ENCODE data around the gene FYCO1. TPM values are rescaled to one million over a fixed set of nuclear protein-coding genes. Genes with fewer than 3 reads are reported as not detected.

FYCO1 gene
- total and polyA plus RNA-seq, 2 of the 13 experiments (the other 11 are each of a cell fraction or from before 2014, with no cell fraction given), result 2.7 to 4.2 TPM

DNA sequence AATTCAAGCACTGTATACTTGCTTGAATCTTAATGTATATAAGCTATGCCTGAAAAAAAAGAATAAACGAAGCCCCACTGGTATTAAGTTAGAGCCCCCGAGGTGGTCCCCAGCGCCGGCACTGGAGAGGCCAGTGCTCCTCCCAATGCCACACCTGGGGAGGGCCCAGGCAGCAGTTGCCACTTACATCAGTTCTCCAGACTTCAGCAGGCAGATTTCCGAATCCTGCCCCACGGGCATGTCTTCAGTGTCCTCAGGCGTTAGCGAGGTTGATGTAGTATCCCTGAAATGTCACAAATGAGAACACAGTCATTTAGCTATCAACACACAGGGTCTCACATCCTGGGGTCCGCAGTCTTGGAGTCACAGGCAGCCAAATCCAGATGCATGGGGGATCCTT is 59.4 kb downstream of the FYCO1 start:
- no peak overlapping the region for H3K4me3 ChIP-seq (replicated peaks in 1 of 3; ENCODE audit: insufficient read depth in 1 of 3, low read depth in 2 of 3, low read length in 3 of 3)
- no peak overlapping the region for H3K4me2 ChIP-seq (ENCODE audit: low read depth, low read length)
- CTCF ChIA-PET (ENCODE audit: low intra/inter-chr PET ratio, low total read pairs), result interaction anchor here (6.2 kb wide), 1 partner anchor 142 kb away, joined by 126 read pairs; no protein-coding TSS in a partner anchor
- H4K20me1 ChIP-seq (ENCODE audit: insufficient read depth, low read length), result no peaks in the 10 kb centered on the region
- H3K27ac ChIP-seq (ENCODE audit: extremely low read length, insufficient read depth, low read length), result no peak overlapping the region
- POLR2A ChIA-PET, result no interaction called here
- no peaks in the 10 kb centered on the region for H3K4me1 ChIP-seq (ENCODE audit: insufficient read depth, low read length)
- no peaks in the 10 kb centered on the region for H3K79me2 ChIP-seq (ENCODE audit: insufficient read depth, low read length)
- peaks cover 10 to 62% of the 10 kb centered on the region in 2 experiments for H3K36me3 ChIP-seq (replicated peaks in 1 of 2; ENCODE audit: control insufficient read depth in 1 of 2, insufficient read depth in 2 of 2, low read length in 2 of 2)
- H3K27me3 ChIP-seq (ENCODE audit: control insufficient read depth in 1 of 2, insufficient read depth in 2 of 2, low read length in 2 of 2), result no peaks in the 10 kb centered on the region
- intact Hi-C loops (cut with micrococcal nuclease; ENCODE audit: unreplicated experiment) (no loop called here), in situ Hi-C loops (cut with HindIII; ENCODE audit: extremely low pct_ligation_motif_present, low pct_unique_long_range_greater_than_20kb) (loop anchor here (5.0 kb wide), 1 partner anchor 141 kb away; no protein-coding TSS in a partner anchor)
- FAIRE-seq (no peak), ATAC-seq (no peak), DNase-seq (ENCODE audit: low spot score) (no peak)
- no peak overlapping the region for H2AFZ ChIP-seq (ENCODE audit: low read length)
- no peaks in the 10 kb centered on the region for H3K9me3 ChIP-seq (ENCODE audit: low read length)
- WGBS (ENCODE audit: low lambda C conversion rate), result 89% methylated on average over 8 of the region's 9 CpGs
- H3K9ac ChIP-seq (ENCODE audit: insufficient read depth, low read depth, low read length), result no peak overlapping the region
- no TSS peak for BruUV-seq (replicated peaks)
- TF ChIP-seq, protein P1, sequence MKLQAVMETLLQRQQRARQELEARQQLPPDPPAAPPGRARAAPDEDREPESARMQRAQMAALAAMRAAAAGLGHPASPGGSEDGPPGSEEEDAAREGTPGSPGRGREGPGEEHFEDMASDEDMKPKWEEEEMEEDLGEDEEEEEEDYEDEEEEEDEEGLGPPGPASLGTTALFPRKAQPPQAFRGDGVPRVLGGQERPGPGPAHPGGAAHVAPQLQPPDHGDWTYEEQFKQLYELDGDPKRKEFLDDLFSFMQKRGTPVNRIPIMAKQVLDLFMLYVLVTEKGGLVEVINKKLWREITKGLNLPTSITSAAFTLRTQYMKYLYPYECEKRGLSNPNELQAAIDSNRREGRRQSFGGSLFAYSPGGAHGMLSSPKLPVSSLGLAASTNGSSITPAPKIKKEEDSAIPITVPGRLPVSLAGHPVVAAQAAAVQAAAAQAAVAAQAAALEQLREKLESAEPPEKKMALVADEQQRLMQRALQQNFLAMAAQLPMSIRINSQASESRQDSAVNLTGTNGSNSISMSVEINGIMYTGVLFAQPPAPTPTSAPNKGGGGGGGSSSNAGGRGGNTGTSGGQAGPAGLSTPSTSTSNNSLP (IDR thresholded peaks at IDR 0.05; ENCODE audit: low read depth, low read length), result no peak
- TF ChIP-seq, protein P2, sequence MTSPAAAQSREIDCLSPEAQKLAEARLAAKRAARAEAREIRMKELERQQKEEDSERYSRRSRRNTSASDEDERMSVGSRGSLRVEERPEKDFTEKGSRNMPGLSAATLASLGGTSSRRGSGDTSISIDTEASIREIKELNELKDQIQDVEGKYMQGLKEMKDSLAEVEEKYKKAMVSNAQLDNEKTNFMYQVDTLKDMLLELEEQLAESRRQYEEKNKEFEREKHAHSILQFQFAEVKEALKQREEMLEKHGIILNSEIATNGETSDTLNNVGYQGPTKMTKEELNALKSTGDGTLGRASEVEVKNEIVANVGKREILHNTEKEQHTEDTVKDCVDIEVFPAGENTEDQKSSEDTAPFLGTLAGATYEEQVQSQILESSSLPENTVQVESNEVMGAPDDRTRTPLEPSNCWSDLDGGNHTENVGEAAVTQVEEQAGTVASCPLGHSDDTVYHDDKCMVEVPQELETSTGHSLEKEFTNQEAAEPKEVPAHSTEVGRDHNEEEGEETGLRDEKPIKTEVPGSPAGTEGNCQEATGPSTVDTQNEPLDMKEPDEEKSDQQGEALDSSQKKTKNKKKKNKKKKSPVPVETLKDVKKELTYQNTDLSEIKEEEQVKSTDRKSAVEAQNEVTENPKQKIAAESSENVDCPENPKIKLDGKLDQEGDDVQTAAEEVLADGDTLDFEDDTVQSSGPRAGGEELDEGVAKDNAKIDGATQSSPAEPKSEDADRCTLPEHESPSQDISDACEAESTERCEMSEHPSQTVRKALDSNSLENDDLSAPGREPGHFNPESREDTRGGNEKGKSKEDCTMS (CRISPR knock-in tag; conservative IDR thresholded peaks at IDR 0.05), result no peak
- TF ChIP-seq U2AF2 (IDR thresholded peaks at IDR 0.05; ENCODE audit: low read depth, low read length) (no peak), ELF3 (CRISPR knock-in tag; IDR thresholded peaks at IDR 0.05) (no peak), TARDBP (CRISPR knock-in tag; IDR thresholded peaks at IDR 0.05) (no peak), ZNF432 (CRISPR knock-in tag; IDR thresholded peaks at IDR 0.05; ENCODE audit: borderline replicate concordance) (no peak), EZH2 (conservative IDR thresholded peaks at IDR 0.05; ENCODE audit: low read depth, low read length) (no peak), TEAD2 (CRISPR knock-in tag; IDR thresholded peaks at IDR 0.05) (no peak), ZSCAN9 (CRISPR knock-in tag; IDR thresholded peaks at IDR 0.05; ENCODE audit: borderline replicate concordance) (no peak), KDM2A (CRISPR knock-in tag; IDR thresholded peaks at IDR 0.05; ENCODE audit: borderline replicate concordance, low read depth) (no peak), STAT5B (CRISPR knock-in tag; IDR thresholded peaks at IDR 0.05) (no peak), ZNF746 (CRISPR knock-in tag; IDR thresholded peaks at IDR 0.05) (no peak), ZNF850 (CRISPR knock-in tag; conservative IDR thresholded peaks at IDR 0.05) (no peak)
- TF ChIP-seq, protein P3, sequence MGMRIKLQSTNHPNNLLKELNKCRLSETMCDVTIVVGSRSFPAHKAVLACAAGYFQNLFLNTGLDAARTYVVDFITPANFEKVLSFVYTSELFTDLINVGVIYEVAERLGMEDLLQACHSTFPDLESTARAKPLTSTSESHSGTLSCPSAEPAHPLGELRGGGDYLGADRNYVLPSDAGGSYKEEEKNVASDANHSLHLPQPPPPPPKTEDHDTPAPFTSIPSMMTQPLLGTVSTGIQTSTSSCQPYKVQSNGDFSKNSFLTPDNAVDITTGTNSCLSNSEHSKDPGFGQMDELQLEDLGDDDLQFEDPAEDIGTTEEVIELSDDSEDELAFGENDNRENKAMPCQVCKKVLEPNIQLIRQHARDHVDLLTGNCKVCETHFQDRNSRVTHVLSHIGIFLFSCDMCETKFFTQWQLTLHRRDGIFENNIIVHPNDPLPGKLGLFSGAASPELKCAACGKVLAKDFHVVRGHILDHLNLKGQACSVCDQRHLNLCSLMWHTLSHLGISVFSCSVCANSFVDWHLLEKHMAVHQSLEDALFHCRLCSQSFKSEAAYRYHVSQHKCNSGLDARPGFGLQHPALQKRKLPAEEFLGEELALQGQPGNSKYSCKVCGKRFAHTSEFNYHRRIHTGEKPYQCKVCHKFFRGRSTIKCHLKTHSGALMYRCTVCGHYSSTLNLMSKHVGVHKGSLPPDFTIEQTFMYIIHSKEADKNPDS (CRISPR knock-in tag; IDR thresholded peaks at IDR 0.05), result no peak
- TF ChIP-seq, protein P4, sequence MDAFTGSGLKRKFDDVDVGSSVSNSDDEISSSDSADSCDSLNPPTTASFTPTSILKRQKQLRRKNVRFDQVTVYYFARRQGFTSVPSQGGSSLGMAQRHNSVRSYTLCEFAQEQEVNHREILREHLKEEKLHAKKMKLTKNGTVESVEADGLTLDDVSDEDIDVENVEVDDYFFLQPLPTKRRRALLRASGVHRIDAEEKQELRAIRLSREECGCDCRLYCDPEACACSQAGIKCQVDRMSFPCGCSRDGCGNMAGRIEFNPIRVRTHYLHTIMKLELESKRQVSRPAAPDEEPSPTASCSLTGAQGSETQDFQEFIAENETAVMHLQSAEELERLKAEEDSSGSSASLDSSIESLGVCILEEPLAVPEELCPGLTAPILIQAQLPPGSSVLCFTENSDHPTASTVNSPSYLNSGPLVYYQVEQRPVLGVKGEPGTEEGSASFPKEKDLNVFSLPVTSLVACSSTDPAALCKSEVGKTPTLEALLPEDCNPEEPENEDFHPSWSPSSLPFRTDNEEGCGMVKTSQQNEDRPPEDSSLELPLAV (CRISPR knock-in tag; conservative IDR thresholded peaks at IDR 0.05; ENCODE audit: low read depth), result no peak
- TF ChIP-seq, protein P5, sequence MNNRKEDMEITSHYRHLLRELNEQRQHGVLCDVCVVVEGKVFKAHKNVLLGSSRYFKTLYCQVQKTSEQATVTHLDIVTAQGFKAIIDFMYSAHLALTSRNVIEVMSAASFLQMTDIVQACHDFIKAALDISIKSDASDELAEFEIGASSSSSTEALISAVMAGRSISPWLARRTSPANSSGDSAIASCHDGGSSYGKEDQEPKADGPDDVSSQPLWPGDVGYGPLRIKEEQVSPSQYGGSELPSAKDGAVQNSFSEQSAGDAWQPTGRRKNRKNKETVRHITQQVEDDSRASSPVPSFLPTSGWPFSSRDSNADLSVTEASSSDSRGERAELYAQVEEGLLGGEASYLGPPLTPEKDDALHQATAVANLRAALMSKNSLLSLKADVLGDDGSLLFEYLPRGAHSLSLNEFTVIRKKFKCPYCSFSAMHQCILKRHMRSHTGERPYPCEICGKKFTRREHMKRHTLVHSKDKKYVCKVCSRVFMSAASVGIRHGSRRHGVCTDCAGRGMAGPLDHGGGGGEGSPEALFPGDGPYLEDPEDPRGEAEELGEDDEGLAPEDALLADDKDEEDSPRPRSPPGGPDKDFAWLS (CRISPR knock-in tag; IDR thresholded peaks at IDR 0.05; ENCODE audit: borderline replicate concordance), result no peak

All from HepG2 (cell line).